Renal pelvis (tissue), 4 donors: ENCODE measurements around the gene SPIN1. TPM values are rescaled to one million over a fixed set of nuclear protein-coding genes. Genes with fewer than 3 reads are reported as not detected.
A peak's percentile ranks its signal among the peaks of the same experiment; 100 is the strongest.

ENCODE experiments used
- DNase-seq: peaks from one replicate; pipeline ENCODE4 v3.0.0-alpha.2; 2013
- polyA plus RNA-seq, 3 donors: library from polyadenylated mRNA; unstranded; fragments of 120-200 nt; gene quantifications; one replicate each; pipeline ENCODE4 v1.2.1, GENCODE V29; 2013; ENCODE audit not compliant: insufficient read length in 3 of 3

The SPIN1 gene
- polyA plus RNA-seq, 3 donors = 150 to 169 (median 166) TPM

GRCh38 chr9:88426651-88427050 lies 38.4 kb downstream of the SPIN1 start:
- no peak for DNase-seq

DNA sequence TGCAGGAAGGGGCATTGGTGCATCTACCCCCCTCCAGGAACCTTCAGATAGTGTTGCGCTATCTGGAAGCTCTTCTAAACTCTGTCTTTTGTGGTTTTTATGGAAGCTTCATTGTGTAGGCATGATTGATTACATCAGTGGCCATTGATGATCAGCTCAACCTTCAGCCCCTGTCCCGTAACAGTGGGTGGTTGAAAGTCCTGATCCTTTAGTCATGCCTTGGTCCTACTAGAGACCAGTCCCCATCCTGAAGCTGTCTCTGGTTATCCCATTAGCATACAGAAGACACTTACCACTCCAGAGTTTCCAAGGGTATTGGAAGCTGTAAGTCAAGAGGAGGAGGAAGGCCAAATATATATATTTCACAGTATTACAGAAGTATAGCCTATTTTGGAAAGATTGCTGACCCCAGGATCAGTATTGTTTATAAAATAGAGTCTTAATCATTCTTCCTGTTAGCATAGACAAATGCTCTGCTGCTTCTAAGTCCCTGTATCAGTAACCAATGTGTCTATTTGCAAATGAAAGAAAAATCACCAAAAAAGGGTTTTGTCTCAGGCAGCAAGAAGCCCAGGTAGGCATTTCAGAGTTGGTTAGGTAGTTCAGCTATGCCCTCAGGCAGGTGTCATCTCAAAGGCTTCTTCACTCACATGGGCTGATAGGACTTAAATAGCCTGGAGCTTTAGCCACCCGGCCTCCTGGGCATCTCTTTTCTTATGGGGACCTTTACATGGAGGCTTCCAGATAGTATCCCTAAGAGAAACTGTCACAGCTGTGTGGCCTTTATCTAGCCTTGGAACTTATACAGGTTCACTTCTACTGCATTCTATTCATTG lies 41.6 kb downstream of the SPIN1 start:
- DNase-seq = no peak

DNA sequence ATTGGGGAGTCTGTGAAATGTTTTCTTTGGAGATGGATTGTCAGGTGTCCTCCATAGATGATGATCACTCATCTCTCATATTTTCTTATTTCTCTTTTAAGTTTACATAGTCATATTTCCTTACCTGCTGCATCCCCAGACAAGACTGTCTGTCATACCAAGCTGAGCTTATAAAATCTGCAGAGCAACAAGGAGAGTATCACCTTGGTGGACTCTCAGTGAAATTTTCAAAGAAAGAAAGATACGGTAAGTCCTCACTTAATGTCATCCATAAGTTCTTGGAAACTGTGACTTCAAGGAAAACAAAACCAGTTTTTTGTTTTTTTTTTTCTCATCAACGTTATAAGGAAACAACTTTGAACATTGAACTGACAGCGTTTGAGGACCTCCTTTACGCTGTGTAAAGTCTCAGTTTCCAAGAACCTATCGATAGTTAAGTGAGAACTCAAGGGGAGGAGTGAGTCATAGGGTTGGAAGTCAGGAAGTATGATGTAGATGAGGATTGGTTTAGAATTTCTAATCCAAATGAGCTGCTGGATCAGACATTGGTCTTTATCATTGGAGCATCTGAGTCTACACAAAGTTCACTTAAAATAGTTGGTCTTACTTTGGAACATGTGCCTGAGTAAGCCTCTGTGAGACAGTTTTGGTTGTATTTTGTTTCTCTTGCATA lies 45.5 kb downstream of the SPIN1 start:
- DNase-seq = no peak

GRCh38 chr9:88435336-88435735 lies 47.1 kb downstream of the SPIN1 start:
- no peak for DNase-seq

DNA sequence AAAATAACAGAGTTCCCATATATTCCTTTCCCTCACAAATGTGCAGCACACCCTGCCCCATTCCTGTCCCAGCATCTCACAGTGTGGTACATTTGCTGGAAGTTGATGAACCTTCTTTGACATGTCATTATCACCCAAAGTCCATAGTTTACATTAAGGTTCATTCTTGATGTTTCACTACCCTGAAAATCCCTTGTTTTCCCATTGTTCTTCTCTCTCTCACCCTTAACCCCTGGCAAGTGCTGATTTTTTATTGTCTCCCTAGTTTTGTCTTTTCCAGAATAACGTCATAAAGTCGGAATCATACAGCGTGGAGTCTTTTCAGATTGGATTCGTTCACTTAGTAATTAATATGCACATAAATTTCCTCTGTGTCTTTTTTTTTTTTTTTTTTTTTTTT lies 48.1 kb downstream of the SPIN1 start:
- DNase-seq = no peak

DNA sequence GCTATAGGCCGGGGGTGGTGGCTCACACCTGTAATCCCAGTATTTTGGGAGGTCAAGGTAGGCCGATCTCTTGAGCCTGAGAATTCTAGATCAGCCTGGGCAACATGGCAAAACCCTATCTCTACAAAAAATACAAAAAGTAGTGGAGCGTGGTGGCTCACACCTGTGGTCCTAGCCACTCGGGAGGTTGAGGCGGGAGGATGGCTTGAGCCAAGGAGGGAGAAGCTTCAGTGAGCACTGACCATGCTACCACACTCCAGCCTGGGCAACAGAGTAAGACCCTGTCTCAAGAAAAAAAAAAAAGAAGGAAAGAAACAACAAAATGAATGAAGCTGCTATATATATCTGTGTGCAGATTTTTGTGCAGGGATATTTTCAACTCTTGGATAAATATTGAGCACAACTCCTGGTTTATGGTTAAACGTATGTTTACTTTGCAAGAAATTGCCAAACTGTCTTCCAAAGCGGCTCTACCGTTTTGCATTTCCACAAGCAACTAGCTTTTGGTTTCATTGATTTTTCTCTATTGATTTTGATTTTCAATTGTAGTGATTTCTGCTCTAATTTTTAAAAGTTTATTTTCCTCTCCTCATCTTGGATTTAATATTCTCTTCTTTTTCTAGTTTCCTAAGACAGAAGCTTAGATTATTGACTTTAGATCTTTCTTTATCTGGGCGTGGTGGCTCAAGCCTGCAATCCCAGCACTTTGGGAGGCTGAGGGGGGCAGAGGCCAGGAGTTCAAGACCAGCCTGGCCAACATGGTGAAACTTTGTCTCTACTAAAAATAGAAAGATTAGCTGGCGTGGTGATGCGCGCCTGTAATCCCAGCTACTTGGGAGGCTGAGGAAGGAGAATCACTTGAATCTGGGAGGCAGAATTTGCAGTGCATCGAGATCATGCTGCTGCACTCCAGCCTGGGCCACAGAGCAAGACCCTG lies 49.2 kb downstream of the SPIN1 start:
- no peak for DNase-seq

- DNase-seq = no peak
These were observed 50.6 kb downstream of the SPIN1 start for GRCh38 chr9:88438811-88439210.

- no peak for DNase-seq
These were observed 53.2 kb downstream of the SPIN1 start for GRCh38 chr9:88441301-88442007.

- no peak for DNase-seq
These were observed 55.4 kb downstream of the SPIN1 start for GRCh38 chr9:88443480-88444113.

DNA sequence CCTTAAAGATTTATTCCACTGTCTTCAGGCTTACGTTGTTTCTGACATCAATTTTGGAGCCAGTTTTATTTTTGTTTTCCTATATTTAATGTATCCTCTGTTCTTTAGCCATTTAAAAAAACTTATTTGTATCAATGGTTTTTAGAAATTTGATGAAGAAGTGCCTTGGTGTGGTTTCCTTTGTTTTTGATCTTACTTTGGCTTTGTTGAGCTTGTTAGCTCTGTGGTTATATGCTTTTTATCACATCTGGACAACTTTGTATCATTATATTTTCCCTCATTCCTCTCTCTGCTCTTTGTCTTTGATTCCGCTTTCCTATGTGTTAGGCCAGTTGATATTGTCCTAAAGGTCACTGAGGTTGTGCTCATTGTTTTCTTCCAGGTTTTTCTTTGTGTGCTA lies 58.5 kb downstream of the SPIN1 start:
- no peak for DNase-seq

DNA sequence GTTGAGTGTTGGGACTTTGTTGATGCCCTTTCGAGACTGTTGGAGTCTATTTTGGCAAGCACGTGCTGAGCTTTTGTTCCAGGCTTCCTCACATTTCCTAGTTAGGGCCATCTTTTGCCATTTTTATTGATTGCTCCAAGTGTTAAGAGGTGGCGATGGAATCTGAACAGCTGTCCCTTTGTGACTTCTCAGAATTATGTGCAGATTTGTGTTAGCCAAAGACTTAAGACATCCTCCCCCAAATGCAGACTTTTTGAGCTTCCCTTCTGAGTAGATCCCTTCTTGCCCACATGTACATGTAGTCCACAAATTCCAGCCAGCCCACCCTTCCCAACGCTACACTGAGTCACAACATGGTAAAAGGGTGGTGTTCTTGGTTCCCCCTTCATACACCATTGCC lies 59.2 kb downstream of the SPIN1 start:
- DNase-seq = no peak

- no peak for DNase-seq
These were observed 62.9 kb downstream of the SPIN1 start for GRCh38 chr9:88451160-88451559.

DNA sequence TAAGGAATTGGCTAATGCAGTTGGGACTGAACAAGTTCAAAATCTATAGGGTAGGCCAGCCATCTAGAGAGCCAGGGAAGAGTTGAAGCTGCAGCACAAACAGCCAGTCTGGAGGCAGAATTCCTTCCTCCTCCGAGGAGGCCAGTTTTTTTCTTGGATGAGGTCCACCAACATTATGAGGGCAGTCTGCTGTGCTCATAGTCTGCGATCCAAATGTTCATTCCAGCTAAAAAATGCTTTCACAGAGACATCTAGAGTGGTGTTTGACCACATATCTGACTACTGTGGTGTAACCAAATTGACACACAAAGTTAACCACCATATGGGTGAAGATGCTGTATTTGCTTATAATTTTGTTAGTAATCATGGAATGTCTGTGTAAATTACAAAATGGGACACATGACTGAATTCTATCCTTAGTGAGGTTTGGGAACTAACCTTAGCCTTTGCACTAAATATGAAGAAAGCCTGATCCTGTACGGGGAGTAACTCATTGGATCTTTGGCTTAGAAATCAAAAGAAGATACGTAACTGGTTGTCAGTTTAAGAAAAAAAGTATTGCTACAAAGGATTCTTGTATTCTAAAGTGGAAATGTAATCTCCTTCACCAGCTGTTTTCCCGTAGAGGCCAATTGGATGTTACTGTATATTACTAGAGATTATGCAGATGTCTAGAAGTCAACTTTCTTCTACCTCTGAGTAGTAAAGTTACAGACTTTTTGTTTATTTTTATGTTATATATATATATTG lies 70.6 kb downstream of the SPIN1 start:
- DNase-seq = peak; percentile 9

GRCh38 chr9:88460587-88461332 lies 72.5 kb downstream of the SPIN1 start:
- no peak for DNase-seq

GRCh38 chr9:88462191-88462590 lies 73.9 kb downstream of the SPIN1 start:
- no peak for DNase-seq

DNA sequence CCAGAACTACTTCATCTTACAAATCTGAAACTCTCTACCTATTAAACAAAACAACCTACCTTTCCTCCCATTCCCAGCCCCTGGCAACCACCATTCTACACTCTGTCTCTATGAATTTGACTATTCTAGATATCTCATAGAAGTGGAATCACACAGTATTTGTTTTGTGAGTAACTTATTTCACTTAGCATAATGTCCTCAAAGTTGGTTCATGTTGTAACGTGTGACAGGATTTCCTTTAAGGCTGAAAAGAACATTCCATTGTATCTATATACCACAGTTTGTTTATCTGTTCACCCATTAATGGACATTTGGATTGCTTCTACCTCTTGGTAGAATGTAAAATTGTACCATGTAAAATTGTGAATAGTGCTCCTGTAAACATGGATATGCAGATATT lies 76.6 kb downstream of the SPIN1 start:
- DNase-seq = no peak

DNA sequence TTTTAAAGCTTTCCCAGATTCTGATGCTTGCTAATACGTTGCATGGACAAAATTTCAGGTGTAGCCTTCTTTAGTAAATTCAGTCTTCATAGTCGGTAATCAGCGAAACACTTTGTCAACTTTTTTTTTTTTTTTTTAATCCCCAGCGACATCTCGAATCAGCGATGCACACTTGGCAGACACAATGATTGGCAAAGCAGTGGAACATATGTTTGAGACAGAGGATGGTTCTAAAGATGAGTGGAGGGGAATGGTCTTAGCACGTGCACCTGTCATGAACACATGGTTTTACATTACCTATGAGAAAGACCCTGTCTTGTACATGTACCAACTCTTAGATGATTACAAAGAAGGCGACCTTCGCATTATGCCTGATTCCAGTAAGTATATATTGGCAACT lies 80.0 kb downstream of the SPIN1 start:
- no peak for DNase-seq

- DNase-seq = no peak
These were observed 88.4 kb downstream of the SPIN1 start for GRCh38 chr9:88476491-88477271.

DNA sequence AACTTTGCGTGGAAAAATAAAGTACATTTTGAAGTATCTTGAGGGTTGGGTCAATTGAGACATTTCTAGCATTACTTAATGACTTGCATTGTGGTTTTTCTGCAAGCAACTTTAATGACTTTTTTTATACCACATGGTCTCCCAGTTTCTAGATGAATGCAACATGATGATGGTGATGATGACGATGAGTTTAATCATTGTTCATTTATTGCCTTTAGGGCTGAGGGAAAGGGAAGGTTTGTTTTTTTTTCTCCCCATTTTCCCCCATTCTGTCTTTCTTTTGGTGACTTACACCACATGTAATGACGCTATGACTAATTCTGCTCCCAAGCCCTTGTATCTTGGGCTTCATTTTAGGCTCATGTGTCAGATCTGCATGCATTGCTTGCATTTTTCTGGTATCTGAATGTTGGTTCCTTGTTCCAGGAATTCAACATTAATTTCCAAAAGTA lies 89.1 kb downstream of the SPIN1 start:
- no peak for DNase-seq
